HUES6 (cell line): ENCODE measurements around the gene B4GALNT3.
"Not testable (repeated sequence)": the region's sequence is repeated elsewhere in the genome, so short reads cannot be mapped to it uniquely, and the experiment has no call there.

Source experiments
- H3K27ac ChIP-seq: 2 replicates; pipeline ENCODE4 v1.7.0; 2013; ENCODE audit warnings: low read depth, mild to moderate bottlenecking, low read length, inconsistent platforms
- H3K27me3 ChIP-seq: 2 replicates; pipeline ENCODE4 v1.6.1; 2013; ENCODE audit warnings: low read length; ENCODE audit not compliant: control insufficient read depth, insufficient read depth
- H3K36me3 ChIP-seq: 2 replicates; pipeline ENCODE4 v1.6.1; 2013; ENCODE audit warnings: low read length; ENCODE audit not compliant: control insufficient read depth, insufficient read depth
- H3K4me1 ChIP-seq: 2 replicates; pipeline ENCODE4 v1.6.1; 2013; ENCODE audit warnings: low read length; ENCODE audit not compliant: control insufficient read depth, insufficient read depth
- H3K4me3 ChIP-seq: 2 replicates; pipeline ENCODE4 v1.5.1; 2013; ENCODE audit warnings: low read depth, low read length
- H3K9ac ChIP-seq: one replicate; pipeline ENCODE4 v1.6.1; 2013; ENCODE audit warnings: mild to moderate bottlenecking, low read length
- H3K9me3 ChIP-seq: 2 replicates; pipeline ENCODE4 v1.6.1; 2013; ENCODE audit warnings: low read depth, low read length; ENCODE audit not compliant: control insufficient read depth, insufficient read depth

The B4GALNT3 gene

DNA sequence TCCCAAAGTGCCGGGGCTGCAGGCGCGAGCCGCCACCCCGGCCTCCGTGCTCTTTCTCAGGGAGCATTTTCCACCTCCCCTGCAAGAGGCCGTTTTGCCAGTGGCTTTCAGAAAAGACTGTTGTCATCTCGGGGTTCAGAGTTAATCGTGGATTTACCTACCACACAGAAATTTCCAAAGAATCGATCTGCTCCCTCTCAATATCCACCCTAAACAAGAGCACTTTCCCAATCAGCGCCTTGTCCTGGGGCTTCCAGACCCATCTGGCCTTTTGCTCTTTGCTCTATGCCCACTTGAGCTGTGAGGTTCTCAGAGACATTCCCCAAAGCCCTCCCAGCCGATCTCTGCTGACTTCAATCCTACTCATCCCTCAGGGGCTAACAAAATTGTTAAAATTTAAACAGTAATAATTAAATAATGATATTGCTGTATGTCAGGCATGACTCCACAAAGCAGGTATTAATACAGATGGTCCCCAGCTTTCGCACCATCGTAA is 116.9 kb downstream of the B4GALNT3 start:
- Histone ChIP-seq H3K4me1 (peaks cover 23% of the 10 kb centered on the region), H3K27ac (no peak overlapping the region), H3K9me3 (no peaks in the 10 kb centered on the region), H3K27me3 (peaks cover 9% of the 10 kb centered on the region), H3K36me3 (no peaks in the 10 kb centered on the region), H3K9ac (no peak overlapping the region), H3K4me3 (no peak overlapping the region)

DNA sequence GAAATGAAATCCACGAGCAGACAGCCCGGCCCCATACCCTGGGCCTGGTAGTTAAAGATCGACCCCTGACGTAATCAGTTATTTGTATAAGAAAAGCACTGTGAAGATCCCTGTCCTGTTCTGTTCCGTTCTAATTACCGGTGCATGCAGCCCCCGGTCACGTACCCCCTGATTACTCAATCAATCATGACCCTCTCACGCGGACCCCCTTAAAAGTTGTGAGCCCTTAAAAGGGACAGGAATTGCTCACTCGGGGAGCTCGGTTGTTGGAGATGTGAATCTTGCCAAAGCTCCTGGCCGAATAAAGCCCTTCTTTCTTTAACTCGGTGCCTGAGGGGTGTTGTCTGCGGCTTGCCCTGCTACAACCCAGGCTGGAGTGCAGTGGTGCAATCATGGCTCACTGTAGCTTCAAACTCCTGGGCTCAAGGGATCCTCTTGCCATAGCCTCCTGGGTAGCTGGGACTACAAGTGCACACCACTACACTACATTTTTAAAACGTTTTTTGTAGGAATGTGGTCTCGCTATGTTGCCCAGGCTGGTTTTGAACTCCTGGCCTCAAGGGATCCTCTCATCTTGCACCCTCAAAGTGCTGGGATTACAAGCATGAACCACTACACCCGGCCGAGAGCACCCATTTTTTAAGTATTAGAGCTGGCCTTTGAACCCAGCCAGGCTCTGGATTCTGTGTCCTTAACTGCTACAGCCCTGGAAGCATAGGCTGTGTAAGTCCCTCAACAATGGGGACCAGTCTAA is 118.4 kb downstream of the B4GALNT3 start:
- H3K9ac ChIP-seq, H3K4me3 ChIP-seq, H3K27ac ChIP-seq, H3K9me3 ChIP-seq, H3K27me3 ChIP-seq, H3K36me3 ChIP-seq: not testable (repeated sequence)
- H3K4me1 ChIP-seq = peaks cover 17% of the 10 kb centered on the region

DNA sequence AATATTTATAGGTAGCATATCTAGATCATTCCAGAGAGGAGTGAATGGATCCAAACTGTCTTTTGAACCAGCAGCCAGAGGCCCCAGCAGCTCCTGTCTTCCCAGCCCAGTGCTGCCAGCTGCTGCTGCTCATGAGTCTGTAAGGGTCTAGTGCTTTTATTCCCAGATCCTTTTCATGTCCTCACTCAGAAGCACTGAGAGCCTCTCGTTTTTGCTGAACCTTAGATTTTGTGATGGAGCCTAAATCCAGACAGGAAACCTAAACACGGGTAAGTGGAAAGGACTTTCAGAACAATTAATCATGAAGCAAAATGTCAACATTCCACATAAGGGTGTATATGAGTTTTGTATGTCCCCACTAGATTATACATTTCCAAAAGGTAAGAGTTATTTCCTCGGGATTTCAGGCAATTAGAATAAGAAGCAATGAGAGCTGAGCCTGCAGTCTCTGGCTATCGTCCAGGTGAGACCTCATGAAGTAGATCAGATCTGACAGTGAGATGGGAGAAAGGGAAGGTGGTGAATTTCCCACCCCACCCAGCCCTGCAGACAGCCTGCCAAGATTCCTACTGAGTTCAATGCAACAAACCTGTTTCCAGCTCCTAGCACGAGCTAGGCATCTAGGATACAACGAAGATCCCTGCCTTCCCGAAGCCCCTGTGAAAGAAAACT is 119.1 kb downstream of the B4GALNT3 start:
- Histone ChIP-seq H3K27ac (no peak overlapping the region), H3K36me3 (no peaks in the 10 kb centered on the region), H3K27me3 (peaks cover 9% of the 10 kb centered on the region), H3K4me1 (peaks cover 17% of the 10 kb centered on the region), H3K9me3 (no peaks in the 10 kb centered on the region), H3K9ac (no peak overlapping the region), H3K4me3 (no peak overlapping the region)

- Histone ChIP-seq H3K4me1 (peaks cover 17% of the 10 kb centered on the region), H3K27ac (no peak overlapping the region), H3K9me3 (no peaks in the 10 kb centered on the region), H3K27me3 (peaks cover 9% of the 10 kb centered on the region), H3K9ac (no peak overlapping the region), H3K4me3 (no peak overlapping the region), H3K36me3 (no peaks in the 10 kb centered on the region)
Observed at GRCh38 chr12:579420-580110, 119.8 kb downstream of the B4GALNT3 start.

- no peaks in the 10 kb centered on the region for H3K36me3 ChIP-seq
- H3K27me3 ChIP-seq = peaks cover 9% of the 10 kb centered on the region
- H3K27ac ChIP-seq = no peak overlapping the region
- no peak overlapping the region for H3K9ac ChIP-seq
- H3K4me3 ChIP-seq = no peak overlapping the region
- H3K9me3 ChIP-seq = no peaks in the 10 kb centered on the region
- peaks cover 15% of the 10 kb centered on the region for H3K4me1 ChIP-seq
Observed at GRCh38 chr12:580813-581212, 121.1 kb downstream of the B4GALNT3 start.

DNA sequence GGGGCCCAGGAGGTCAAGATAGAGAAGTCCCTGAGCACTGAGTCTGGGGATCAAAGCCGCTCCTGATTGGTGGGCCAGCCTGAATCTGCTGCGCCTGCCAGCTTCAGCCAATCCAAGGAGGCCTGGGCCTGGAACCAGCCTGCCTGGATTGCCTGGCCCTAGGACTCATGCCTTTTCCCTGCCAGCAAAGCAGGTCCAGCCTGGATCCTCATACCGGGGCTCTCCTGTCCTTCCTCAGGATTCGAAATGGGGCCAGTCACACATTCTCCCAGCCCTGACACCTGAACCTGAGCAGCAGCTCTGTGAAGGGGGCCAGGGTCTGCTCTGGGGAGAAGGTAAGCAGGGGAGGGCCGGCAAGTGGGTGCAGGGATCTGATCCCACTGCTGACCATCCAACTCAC is 121.6 kb downstream of the B4GALNT3 start:
- Histone ChIP-seq H3K36me3 (no peaks in the 10 kb centered on the region), H3K27me3 (peaks cover 8% of the 10 kb centered on the region), H3K9ac (no peak overlapping the region), H3K9me3 (no peaks in the 10 kb centered on the region), H3K27ac (no peak overlapping the region), H3K4me1 (peaks cover 13% of the 10 kb centered on the region), H3K4me3 (no peak overlapping the region)

GRCh38 chr12:581746-582145 is 122.0 kb downstream of the B4GALNT3 start:
- Histone ChIP-seq H3K36me3 (no peaks in the 10 kb centered on the region), H3K9me3 (no peaks in the 10 kb centered on the region), H3K9ac (no peak overlapping the region), H3K27me3 (peaks cover 4% of the 10 kb centered on the region; the same call in 1 of the 2 replicates), H3K27ac (no peak overlapping the region), H3K4me1 (peaks cover 13% of the 10 kb centered on the region), H3K4me3 (no peak overlapping the region)

GRCh38 chr12:583251-583869 is 123.6 kb downstream of the B4GALNT3 start:
- peaks cover under 1% of the 10 kb centered on the region; the same call in 1 of the 2 replicates for H3K9me3 ChIP-seq
- no peaks in the 10 kb centered on the region for H3K27me3 ChIP-seq
- no peak overlapping the region for H3K27ac ChIP-seq
- no peaks in the 10 kb centered on the region for H3K36me3 ChIP-seq
- peaks cover 9% of the 10 kb centered on the region for H3K4me1 ChIP-seq
- no peak overlapping the region for H3K9ac ChIP-seq
- no peak overlapping the region for H3K4me3 ChIP-seq

DNA sequence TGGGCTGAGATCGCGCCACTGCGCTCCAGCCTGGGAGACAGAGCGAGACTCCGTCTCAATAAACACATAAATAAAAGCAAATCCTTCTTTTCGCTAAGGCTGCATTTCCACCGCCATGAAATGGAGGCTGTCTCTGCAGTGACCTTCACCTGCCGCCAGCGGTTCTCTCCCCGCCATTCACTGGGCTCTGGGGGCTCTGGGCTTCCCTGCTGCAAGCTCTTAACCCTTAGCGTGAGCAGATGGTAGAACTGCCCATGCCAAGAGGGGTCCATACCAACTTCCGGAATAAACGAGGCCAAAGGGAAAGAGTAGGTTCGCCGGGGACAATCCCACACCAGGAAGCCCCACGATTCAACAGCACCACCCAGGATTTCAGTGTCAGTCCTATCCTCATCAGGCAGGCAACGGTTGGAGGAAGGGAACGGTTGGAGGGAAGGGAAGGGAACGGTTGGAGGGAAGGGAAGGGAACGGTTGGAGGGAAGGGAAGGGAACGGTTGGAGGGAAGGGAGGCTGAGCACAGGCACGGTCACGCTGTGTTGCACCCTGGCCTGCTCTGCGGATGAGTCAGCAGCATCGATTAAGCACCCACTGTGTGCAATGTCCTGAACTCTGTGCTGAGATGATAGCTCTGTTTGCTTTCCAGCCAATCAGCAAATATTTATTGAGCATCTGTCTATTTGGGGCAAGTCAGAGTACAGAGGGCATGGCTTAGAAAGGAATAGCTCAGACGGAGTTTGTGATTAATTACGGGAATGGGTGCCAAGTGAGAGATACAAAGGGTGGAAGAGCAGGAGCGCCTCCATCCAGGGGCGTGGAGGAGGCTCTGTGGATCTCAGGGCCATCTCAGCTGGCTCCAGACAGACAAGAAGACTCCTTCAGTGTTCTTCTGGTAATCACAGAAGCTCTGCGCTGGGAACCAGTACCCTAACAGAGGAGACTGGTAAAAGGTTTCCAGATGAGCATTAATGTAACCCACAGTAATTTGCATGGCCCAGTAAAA is 125.6 kb downstream of the B4GALNT3 start:
- no peaks in the 10 kb centered on the region for H3K4me1 ChIP-seq
- no peak overlapping the region for H3K27ac ChIP-seq
- no peak overlapping the region for H3K9ac ChIP-seq
- H3K4me3 ChIP-seq = no peak overlapping the region
- no peaks in the 10 kb centered on the region for H3K27me3 ChIP-seq
- H3K36me3 ChIP-seq = no peaks in the 10 kb centered on the region
- H3K9me3 ChIP-seq = peaks cover 6% of the 10 kb centered on the region; the same call in 1 of the 2 replicates
